HG03108 (cell line): Measurements from ENCODE around the gene ZSCAN26.
A peak's percentile ranks its signal among the peaks of the same experiment; 100 is the strongest.

Source experiments
- ATAC-seq: cut with Tn5 transposase; IDR thresholded peaks from one replicate; pipeline ENCODE4 v1.9.1; 2021; ENCODE audit warnings: moderate library complexity; ENCODE audit not compliant: unreplicated experiment

The ZSCAN26 gene

GRCh38 chr6:28266962-28267694 lies at the start of gene ZSCAN26:
ZSCAN26 (plus strand) TSS chr6:28267143; CDS start chr6:28271920, 4,777 bp downstream.
- peak; percentile 91 for ATAC-seq

GRCh38 chr6:28217890-28218289 lies 49.1 kb upstream of the ZSCAN26 start:
- ATAC-seq, result no peak

- peak; percentile 76 for ATAC-seq
These were observed 48.4 kb upstream of the ZSCAN26 start for GRCh38 chr6:28218312-28219248.

- ATAC-seq, result no peak
These were observed 46.4 kb upstream of the ZSCAN26 start for GRCh38 chr6:28220257-28221133.

- ATAC-seq, result no peak
These were observed 42.5 kb upstream of the ZSCAN26 start for GRCh38 chr6:28224131-28225055.

GRCh38 chr6:28225056-28225834 lies 41.7 kb upstream of the ZSCAN26 start, which contains the start of gene ZSCAN9:
ZSCAN9 (plus strand) TSS chr6:28225275; CDS start chr6:28227085, 1,810 bp downstream.
- ATAC-seq, result peak; percentile 82

- ATAC-seq, result no peak
These were observed 40.5 kb upstream of the ZSCAN26 start for GRCh38 chr6:28226460-28226859.

GRCh38 chr6:28232785-28233184 lies 34.2 kb upstream of the ZSCAN26 start:
- ATAC-seq, result no peak

GRCh38 chr6:28235912-28236452 lies 31.0 kb upstream of the ZSCAN26 start:
- ATAC-seq, result no peak

- ATAC-seq, result no peak
These were observed 27.3 kb upstream of the ZSCAN26 start for GRCh38 chr6:28239636-28240035.

- no peak for ATAC-seq
These were observed 26.5 kb upstream of the ZSCAN26 start for GRCh38 chr6:28240471-28240870.

GRCh38 chr6:28243946-28244345 lies 23.0 kb upstream of the ZSCAN26 start:
- no peak for ATAC-seq

- ATAC-seq, result no peak
These were observed 21.6 kb upstream of the ZSCAN26 start for GRCh38 chr6:28245206-28245941.

- ATAC-seq, result no peak
These were observed 18.0 kb upstream of the ZSCAN26 start for GRCh38 chr6:28248916-28249315.

- no peak for ATAC-seq
These were observed 16.2 kb upstream of the ZSCAN26 start for GRCh38 chr6:28250747-28251146.

GRCh38 chr6:28251661-28252008 lies 15.3 kb upstream of the ZSCAN26 start:
- peak; percentile 22 for ATAC-seq

GRCh38 chr6:28252009-28252975 lies 14.7 kb upstream of the ZSCAN26 start, which contains the start of gene ZKSCAN4:
ZKSCAN4 (minus strand) TSS chr6:28252269; CDS start chr6:28251980, 289 bp downstream.
- ATAC-seq, result peak; percentile 82
